HEK293 (cell line): ENCODE data around the gene EIF4E1B.

Source experiments
- CTCF ChIA-PET: fragments of 350-600 bp; formaldehyde crosslinking; extraction: SDS; loops from one replicate; lab custom pipeline; 2021; ENCODE audit warnings: antibody characterized with exemption; lab: Yijun Ruan, JAX
- POLR2A ChIA-PET: fragments of 300-600 bp; formaldehyde crosslinking; extraction: SDS; loops from one replicate; lab custom pipeline; 2020; ENCODE audit warnings: antibody characterized with exemption, inconsistent platforms; lab: Yijun Ruan, JAX
- H3K27ac ChIP-seq: fragments of 200-500 bp; sonication (Bioruptor generic); 2 replicates; pipeline ENCODE4 v1.5.1; 2014; ENCODE audit warnings: low read depth, low read length, control low read depth, inconsistent platforms; ENCODE audit errors: extremely low read depth
- H3K36me3 ChIP-seq, 2 experiments: fragments of 200-500 bp in 1 of 2; sonication (Bioruptor generic) in 1 of 2; 1 replicate in 1 of 2; 2 replicates in 1 of 2; pipeline ENCODE4 v1.5.1; 2014 to 2017; ENCODE audit warnings: inconsistent platforms in 2 of 2, low read length in 2 of 2; ENCODE audit not compliant: control insufficient read depth in 2 of 2, insufficient read depth in 1 of 2
- H3K4me1 ChIP-seq: fragments of 200-500 bp; sonication (Bioruptor generic); 2 replicates; pipeline ENCODE4 v1.5.1; 2014; ENCODE audit warnings: mild to moderate bottlenecking, low read length, inconsistent platforms; ENCODE audit not compliant: control insufficient read depth, insufficient read depth
- H3K4me3 ChIP-seq: 2 replicates; pipeline ENCODE4 v1.5.1; 2011; ENCODE audit warnings: low read depth, mild to moderate bottlenecking, control low read depth, low read length, moderate library complexity
- H3K9me3 ChIP-seq: fragments of 200-500 bp; sonication (Bioruptor generic); 2 replicates; pipeline ENCODE4 v1.5.1; 2014; ENCODE audit warnings: low read depth, low read length, inconsistent platforms; ENCODE audit not compliant: control insufficient read depth, insufficient read depth
- FEZF1 ChIP-seq: fragments of 450-650 bp; formaldehyde crosslinking; IDR thresholded peaks from 2 replicates; pipeline ENCODE4 v1.5.1; 2016; ENCODE audit warnings: missing biosample characterization, missing genetic modification characterization
- KLF9 ChIP-seq: fragments of 450-650 bp; formaldehyde crosslinking; IDR thresholded peaks from 2 replicates; pipeline ENCODE4 v1.5.1; 2016; ENCODE audit warnings: missing biosample characterization, missing genetic modification characterization, low read depth
- RBAK ChIP-seq: fragments of 450-650 bp; formaldehyde crosslinking; IDR thresholded peaks from 2 replicates; pipeline ENCODE4 v1.5.1; 2016; ENCODE audit warnings: missing biosample characterization, missing genetic modification characterization
- ZEB2 ChIP-seq: fragments of 450-650 bp; formaldehyde crosslinking; IDR thresholded peaks from 2 replicates; pipeline ENCODE4 v1.5.1; 2016; ENCODE audit warnings: missing biosample characterization, missing genetic modification characterization
- ZFP37 ChIP-seq: fragments of 450-650 bp; formaldehyde crosslinking; IDR thresholded peaks from 2 replicates; pipeline ENCODE4 v1.5.1; 2016; ENCODE audit warnings: missing biosample characterization, missing genetic modification characterization
- ZNF114 ChIP-seq: fragments of 450-650 bp; formaldehyde crosslinking; IDR thresholded peaks from 2 replicates; pipeline ENCODE4 v1.5.0; 2017; ENCODE audit warnings: missing biosample characterization, missing genetic modification characterization
- ZNF140 ChIP-seq: fragments of 450-650 bp; formaldehyde crosslinking; IDR thresholded peaks from 2 replicates; pipeline ENCODE4 v1.5.1; 2016; ENCODE audit warnings: missing biosample characterization, missing genetic modification characterization
- ZNF157 ChIP-seq: fragments of 450-650 bp; formaldehyde crosslinking; IDR thresholded peaks from 2 replicates; pipeline ENCODE4 v1.5.1; 2016; ENCODE audit warnings: missing biosample characterization, missing genetic modification characterization
- ZNF354C ChIP-seq: fragments of 450-650 bp; formaldehyde crosslinking; IDR thresholded peaks from 2 replicates; pipeline ENCODE4 v1.5.1; 2016; ENCODE audit warnings: missing biosample characterization, missing genetic modification characterization, low read depth, borderline replicate concordance
- ZNF600 ChIP-seq: fragments of 450-650 bp; formaldehyde crosslinking; IDR thresholded peaks from 2 replicates; pipeline ENCODE4 v1.5.1; 2016; ENCODE audit warnings: missing biosample characterization, missing genetic modification characterization
- ZNF623 ChIP-seq: fragments of 450-650 bp; formaldehyde crosslinking; IDR thresholded peaks from 2 replicates; pipeline ENCODE4 v1.5.1; 2016; ENCODE audit warnings: missing biosample characterization, missing genetic modification characterization
- ZNF792 ChIP-seq: fragments of 450-650 bp; formaldehyde crosslinking; IDR thresholded peaks from 2 replicates; pipeline ENCODE4 v1.5.1; 2016; ENCODE audit warnings: missing biosample characterization, missing genetic modification characterization
- ZNF837 ChIP-seq: fragments of 450-650 bp; formaldehyde crosslinking; IDR thresholded peaks from 2 replicates; pipeline ENCODE4 v1.5.1; 2016; ENCODE audit warnings: missing biosample characterization, missing genetic modification characterization
- TF ChIP-seq, protein P1 (sequence below): fragments of 450-650 bp; formaldehyde crosslinking; IDR thresholded peaks from 2 replicates; pipeline ENCODE4 v1.5.1; 2016; ENCODE audit warnings: missing biosample characterization, missing genetic modification characterization, low read depth
- TF ChIP-seq, protein P2 (sequence below): fragments of 450-650 bp; IDR thresholded peaks from 2 replicates; pipeline ENCODE4 v1.5.1; 2018; ENCODE audit warnings: missing biosample characterization, mild to moderate bottlenecking, missing genetic modification characterization
- TF ChIP-seq, protein P3 (sequence below): fragments of 450-650 bp; formaldehyde crosslinking; IDR thresholded peaks from 2 replicates; pipeline ENCODE4 v1.5.1; 2017; ENCODE audit warnings: missing biosample characterization, missing genetic modification characterization
- TF ChIP-seq, protein P4 (sequence below): fragments of 450-650 bp; formaldehyde crosslinking; IDR thresholded peaks from 2 replicates; pipeline ENCODE4 v1.5.1; 2016; ENCODE audit warnings: missing biosample characterization, missing genetic modification characterization

EIF4E1B gene

DNA sequence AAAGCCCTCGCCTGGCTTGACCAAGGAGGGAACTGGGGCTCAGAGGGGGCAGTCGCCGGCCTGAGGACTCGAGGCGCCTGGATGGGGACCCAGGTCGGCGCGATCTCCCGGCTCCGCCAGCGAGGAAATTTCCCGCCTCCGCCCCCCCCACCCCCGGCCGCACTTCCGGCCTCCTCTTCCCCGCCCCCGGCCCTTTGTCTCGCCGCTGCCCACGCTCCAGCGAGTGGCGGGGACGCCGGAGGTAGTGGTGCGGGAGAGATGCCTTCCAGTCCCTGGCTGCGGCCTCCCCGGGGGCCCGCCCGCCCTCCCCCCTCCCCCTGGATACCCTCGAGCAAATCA is 20.1 kb upstream of the EIF4E1B start (continued):
- TF ChIP-seq, protein P1, sequence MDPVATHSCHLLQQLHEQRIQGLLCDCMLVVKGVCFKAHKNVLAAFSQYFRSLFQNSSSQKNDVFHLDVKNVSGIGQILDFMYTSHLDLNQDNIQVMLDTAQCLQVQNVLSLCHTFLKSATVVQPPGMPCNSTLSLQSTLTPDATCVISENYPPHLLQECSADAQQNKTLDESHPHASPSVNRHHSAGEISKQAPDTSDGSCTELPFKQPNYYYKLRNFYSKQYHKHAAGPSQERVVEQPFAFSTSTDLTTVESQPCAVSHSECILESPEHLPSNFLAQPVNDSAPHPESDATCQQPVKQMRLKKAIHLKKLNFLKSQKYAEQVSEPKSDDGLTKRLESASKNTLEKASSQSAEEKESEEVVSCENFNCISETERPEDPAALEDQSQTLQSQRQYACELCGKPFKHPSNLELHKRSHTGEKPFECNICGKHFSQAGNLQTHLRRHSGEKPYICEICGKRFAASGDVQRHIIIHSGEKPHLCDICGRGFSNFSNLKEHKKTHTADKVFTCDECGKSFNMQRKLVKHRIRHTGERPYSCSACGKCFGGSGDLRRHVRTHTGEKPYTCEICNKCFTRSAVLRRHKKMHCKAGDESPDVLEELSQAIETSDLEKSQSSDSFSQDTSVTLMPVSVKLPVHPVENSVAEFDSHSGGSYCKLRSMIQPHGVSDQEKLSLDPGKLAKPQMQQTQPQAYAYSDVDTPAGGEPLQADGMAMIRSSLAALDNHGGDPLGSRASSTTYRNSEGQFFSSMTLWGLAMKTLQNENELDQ (tag by site-specific recombination): no peak
- TF ChIP-seq ZNF623 (no peak), RBAK (tag by site-specific recombination) (no peak), ZNF114 (tag by site-specific recombination) (no peak), ZNF354C (tag by site-specific recombination) (no peak), ZNF140 (no peak), ZNF792 (tag by site-specific recombination) (no peak), ZEB2 (no peak), ZNF837 (tag by site-specific recombination) (no peak), ZNF157 (tag by site-specific recombination) (no peak), ZFP37 (tag by site-specific recombination) (no peak)
- TF ChIP-seq, protein P2, sequence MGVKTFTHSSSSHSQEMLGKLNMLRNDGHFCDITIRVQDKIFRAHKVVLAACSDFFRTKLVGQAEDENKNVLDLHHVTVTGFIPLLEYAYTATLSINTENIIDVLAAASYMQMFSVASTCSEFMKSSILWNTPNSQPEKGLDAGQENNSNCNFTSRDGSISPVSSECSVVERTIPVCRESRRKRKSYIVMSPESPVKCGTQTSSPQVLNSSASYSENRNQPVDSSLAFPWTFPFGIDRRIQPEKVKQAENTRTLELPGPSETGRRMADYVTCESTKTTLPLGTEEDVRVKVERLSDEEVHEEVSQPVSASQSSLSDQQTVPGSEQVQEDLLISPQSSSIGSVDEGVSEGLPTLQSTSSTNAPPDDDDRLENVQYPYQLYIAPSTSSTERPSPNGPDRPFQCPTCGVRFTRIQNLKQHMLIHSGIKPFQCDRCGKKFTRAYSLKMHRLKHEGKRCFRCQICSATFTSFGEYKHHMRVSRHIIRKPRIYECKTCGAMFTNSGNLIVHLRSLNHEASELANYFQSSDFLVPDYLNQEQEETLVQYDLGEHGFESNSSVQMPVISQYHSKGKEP (tag by site-specific recombination): no peak
- TF ChIP-seq, protein P3, sequence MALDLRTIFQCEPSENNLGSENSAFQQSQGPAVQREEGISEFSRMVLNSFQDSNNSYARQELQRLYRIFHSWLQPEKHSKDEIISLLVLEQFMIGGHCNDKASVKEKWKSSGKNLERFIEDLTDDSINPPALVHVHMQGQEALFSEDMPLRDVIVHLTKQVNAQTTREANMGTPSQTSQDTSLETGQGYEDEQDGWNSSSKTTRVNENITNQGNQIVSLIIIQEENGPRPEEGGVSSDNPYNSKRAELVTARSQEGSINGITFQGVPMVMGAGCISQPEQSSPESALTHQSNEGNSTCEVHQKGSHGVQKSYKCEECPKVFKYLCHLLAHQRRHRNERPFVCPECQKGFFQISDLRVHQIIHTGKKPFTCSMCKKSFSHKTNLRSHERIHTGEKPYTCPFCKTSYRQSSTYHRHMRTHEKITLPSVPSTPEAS (tag by site-specific recombination): no peak

DNA sequence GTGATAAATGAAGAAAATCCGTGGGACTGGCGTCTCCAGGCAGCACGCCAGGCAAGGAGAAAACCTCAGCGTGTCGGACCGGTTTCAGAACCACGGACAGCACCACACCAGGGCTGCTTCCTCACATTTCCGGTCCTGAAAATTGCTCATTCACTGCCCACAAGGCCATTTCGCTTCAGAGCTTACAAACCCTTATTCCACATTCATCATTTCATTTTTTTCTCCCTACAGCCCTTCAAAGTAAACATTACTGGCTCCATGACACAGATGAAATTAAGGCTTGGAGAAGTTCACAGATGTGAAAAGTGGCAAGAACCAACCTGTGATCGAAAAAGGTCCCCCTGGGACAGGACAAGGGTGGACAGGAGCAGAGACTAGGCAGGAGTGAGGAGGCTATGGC is 19.0 kb upstream of the EIF4E1B start:
- H3K4me3 ChIP-seq: no peak overlapping the region
- H3K9me3 ChIP-seq: no peaks in the 10 kb centered on the region
- POLR2A ChIA-PET: interaction anchor here (1.0 kb wide), 1 partner anchor 21 kb away, joined by 3 read pairs; no protein-coding TSS in a partner anchor
- H3K27ac ChIP-seq: no peak overlapping the region
- peaks cover 6% of the 10 kb centered on the region; the same call in 1 of the 2 replicates for H3K4me1 ChIP-seq
- H3K36me3 ChIP-seq: no peaks in the 10 kb centered on the region
- CTCF ChIA-PET: interaction anchor here (0.5 kb wide), 1 partner anchor 955 kb away, joined by 3 read pairs; no protein-coding TSS in a partner anchor
- no peak for TF ChIP-seq KLF9 (tag by site-specific recombination)
- TF ChIP-seq, protein P4, sequence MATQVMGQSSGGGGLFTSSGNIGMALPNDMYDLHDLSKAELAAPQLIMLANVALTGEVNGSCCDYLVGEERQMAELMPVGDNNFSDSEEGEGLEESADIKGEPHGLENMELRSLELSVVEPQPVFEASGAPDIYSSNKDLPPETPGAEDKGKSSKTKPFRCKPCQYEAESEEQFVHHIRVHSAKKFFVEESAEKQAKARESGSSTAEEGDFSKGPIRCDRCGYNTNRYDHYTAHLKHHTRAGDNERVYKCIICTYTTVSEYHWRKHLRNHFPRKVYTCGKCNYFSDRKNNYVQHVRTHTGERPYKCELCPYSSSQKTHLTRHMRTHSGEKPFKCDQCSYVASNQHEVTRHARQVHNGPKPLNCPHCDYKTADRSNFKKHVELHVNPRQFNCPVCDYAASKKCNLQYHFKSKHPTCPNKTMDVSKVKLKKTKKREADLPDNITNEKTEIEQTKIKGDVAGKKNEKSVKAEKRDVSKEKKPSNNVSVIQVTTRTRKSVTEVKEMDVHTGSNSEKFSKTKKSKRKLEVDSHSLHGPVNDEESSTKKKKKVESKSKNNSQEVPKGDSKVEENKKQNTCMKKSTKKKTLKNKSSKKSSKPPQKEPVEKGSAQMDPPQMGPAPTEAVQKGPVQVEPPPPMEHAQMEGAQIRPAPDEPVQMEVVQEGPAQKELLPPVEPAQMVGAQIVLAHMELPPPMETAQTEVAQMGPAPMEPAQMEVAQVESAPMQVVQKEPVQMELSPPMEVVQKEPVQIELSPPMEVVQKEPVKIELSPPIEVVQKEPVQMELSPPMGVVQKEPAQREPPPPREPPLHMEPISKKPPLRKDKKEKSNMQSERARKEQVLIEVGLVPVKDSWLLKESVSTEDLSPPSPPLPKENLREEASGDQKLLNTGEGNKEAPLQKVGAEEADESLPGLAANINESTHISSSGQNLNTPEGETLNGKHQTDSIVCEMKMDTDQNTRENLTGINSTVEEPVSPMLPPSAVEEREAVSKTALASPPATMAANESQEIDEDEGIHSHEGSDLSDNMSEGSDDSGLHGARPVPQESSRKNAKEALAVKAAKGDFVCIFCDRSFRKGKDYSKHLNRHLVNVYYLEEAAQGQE (tag by site-specific recombination): peak; percentile 97
- TF ChIP-seq ZNF600 (tag by site-specific recombination): 0 out of 2 replicates have a peak, but pooled peaks have one; percentile 49
- peak; percentile 44; the same call in 1 of the 2 replicates for TF ChIP-seq FEZF1 (tag by site-specific recombination)
